Epithelial cell of proximal tubule (primary cell): ENCODE data around the gene SPATA21. TPM values are rescaled to one million over a fixed set of nuclear protein-coding genes. Genes with fewer than 3 reads are reported as not detected.

Experiments
- DNase-seq: peaks from one replicate; pipeline ENCODE4 v3.0.0-alpha.2; 2011; ENCODE audit warnings: low read depth
- H3K4me3 ChIP-seq: 2 replicates; pipeline ENCODE4 v1.5.1; 2011; ENCODE audit warnings: low read depth, mild to moderate bottlenecking, low read length
- CTCF ChIP-seq: conservative IDR thresholded peaks from 2 replicates; pipeline ENCODE4 v1.5.1; 2012; ENCODE audit warnings: low read depth, mild to moderate bottlenecking, low read length
- total RNA-seq: library from RNA; depleted of rRNA; stranded (reverse); fragments of >200 nt; gene quantifications from 2 replicates; pipeline ENCODE4 v1.2.3, GENCODE V29; 2015

SPATA21 gene
- total RNA-seq, 1 donor from 2014 or later: not detected

GRCh38 chr1:16397120-16397519 is 40.1 kb downstream of the SPATA21 start:
- H3K4me3 ChIP-seq: no peak overlapping the region
- DNase-seq: no peak
- no peak for TF ChIP-seq CTCF

- no peak for TF ChIP-seq CTCF
- no peak for DNase-seq
- no peak overlapping the region for H3K4me3 ChIP-seq
Observed at GRCh38 chr1:16396591-16396990, 40.6 kb downstream of the SPATA21 start.

GRCh38 chr1:16394977-16395376 is 42.2 kb downstream of the SPATA21 start:
- no peak for DNase-seq
- TF ChIP-seq CTCF: no peak
- no peak overlapping the region for H3K4me3 ChIP-seq

GRCh38 chr1:16393570-16394521 is 43.4 kb downstream of the SPATA21 start:
- H3K4me3 ChIP-seq: no peak overlapping the region
- peak; percentile 13 for TF ChIP-seq CTCF
- no peak for DNase-seq

- no peak for DNase-seq
- no peak overlapping the region for H3K4me3 ChIP-seq
- no peak for TF ChIP-seq CTCF
Observed at GRCh38 chr1:16392740-16393569, 44.3 kb downstream of the SPATA21 start.

GRCh38 chr1:16391411-16391810 is 45.8 kb downstream of the SPATA21 start:
- no peak for TF ChIP-seq CTCF
- no peak for DNase-seq
- H3K4me3 ChIP-seq: no peak overlapping the region
